ENCODE results near the gene TMEM131. TPM values are rescaled to one million over a fixed set of nuclear protein-coding genes. Genes with fewer than 3 reads are reported as not detected.

Gene TMEM131
- total and polyA plus RNA-seq, 2 experiments from 2014 or later, result 9.2 to 22.7 TPM

DNA sequence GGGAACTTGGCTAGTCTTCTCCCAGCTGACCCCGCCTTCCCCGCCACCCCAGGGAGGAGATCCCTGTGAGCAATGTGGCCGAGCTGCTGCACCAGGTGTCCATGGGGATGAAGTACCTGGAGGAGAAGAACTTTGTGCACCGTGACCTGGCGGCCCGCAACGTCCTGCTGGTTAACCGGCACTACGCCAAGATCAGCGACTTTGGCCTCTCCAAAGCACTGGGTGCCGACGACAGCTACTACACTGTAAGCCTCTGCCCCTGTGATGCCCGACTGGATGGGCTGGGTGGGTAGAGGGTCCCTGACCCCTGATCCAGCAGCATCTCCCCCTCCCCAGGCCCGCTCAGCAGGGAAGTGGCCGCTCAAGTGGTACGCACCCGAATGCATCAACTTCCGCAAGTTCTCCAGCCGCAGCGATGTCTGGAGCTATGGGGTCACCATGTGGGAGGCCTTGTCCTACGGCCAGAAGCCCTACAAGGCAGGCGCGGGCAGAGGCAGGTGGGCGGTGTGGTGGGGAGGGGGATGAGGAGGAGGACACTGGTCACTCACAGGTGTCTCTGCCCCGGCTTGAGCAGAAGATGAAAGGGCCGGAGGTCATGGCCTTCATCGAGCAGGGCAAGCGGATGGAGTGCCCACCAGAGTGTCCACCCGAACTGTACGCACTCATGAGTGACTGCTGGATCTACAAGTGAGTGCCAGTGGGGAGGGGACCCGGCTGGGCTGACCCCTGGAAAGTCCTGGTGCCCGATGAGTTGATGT lies 258.1 kb downstream of the TMEM131 start:
- Histone ChIP-seq H3F3A (replicated peaks; ENCODE audit: low read depth) (no peaks in the 10 kb centered on the region), H3K36me3 (ENCODE audit: insufficient read depth) (no peaks in the 10 kb centered on the region), H3K4me2 (no peak overlapping the region), H3K4me3 (no peak overlapping the region), H2AFZ (no peak overlapping the region), H3K27me3 (ENCODE audit: insufficient read depth) (no peaks in the 10 kb centered on the region), H3K9me2 (ENCODE audit: insufficient read depth) (0 out of 2 replicates have a peak, but pooled peaks cover 4% of the 10 kb centered on the region), H3K27ac (ENCODE audit: low read depth) (no peak overlapping the region), H3K4me1 (ENCODE audit: insufficient read depth) (no peaks in the 10 kb centered on the region), H3K79me2 (replicated peaks; ENCODE audit: insufficient read depth) (no peaks in the 10 kb centered on the region), H4K20me1 (replicated peaks; ENCODE audit: insufficient read depth) (no peaks in the 10 kb centered on the region)
- DNase-seq (ENCODE audit: low spot score), result no peak
- ATAC-seq, result no peak
- Mint-ChIP-seq H3K27ac (no peak overlapping the region), H3K27me3 (ENCODE audit: insufficient read depth, low read depth, poor library complexity) (peaks cover 21% of the 10 kb centered on the region), H3K36me3 (ENCODE audit: low read depth) (no peaks in the 10 kb centered on the region; the same call in 2 of the 3 replicates), H3K4me1 (peaks cover 4% of the 10 kb centered on the region; the same call in 2 of the 3 replicates), H3K9me3 (no peaks in the 10 kb centered on the region), H3K4me3 (no peak overlapping the region)
- no peak for TF ChIP-seq EZH2phosphoT487 (IDR thresholded peaks at IDR 0.05; ENCODE audit: unreplicated experiment)

DNA sequence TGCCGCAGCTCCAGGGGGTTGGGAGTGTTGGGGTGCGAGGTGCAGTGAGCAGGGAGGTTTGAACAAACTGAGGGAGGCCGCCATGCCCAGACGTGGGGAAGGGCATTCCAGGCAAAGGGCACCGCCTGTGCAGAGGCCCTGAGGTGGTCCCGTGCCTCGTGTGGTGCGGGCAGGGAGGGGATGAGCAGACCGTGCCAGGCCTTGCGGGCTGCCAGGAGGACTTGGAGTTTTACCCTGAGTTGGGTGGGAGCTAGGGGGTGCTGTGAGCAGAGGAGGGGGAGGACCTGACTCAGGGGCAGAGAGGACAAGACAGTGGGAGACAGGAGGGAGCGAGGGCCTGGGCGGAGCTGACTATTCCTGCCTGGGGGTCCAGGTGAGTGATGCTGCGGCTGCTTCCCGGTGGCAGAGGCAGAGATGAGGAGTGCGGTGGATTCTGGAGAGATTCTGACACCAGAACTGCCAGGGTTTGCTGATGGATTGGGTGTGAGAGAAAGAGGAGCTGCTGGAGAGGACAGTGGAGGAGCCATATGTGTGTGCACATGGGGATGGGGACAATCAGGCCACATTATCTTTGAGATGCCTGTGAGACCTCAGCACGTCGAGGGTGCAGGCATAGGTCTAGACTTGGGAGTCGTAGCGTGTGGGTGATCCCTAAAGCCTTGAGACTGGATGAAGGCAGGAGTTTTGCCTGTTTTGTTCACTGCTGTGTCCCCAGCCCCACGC lies 259.0 kb downstream of the TMEM131 start:
- Mint-ChIP-seq H3K27ac (no peak overlapping the region), H3K4me3 (no peak overlapping the region), H3K4me1 (peaks cover 4% of the 10 kb centered on the region; the same call in 2 of the 3 replicates), H3K9me3 (no peaks in the 10 kb centered on the region), H3K36me3 (ENCODE audit: low read depth) (no peaks in the 10 kb centered on the region; the same call in 2 of the 3 replicates), H3K27me3 (ENCODE audit: insufficient read depth, low read depth, poor library complexity) (peaks cover 20% of the 10 kb centered on the region)
- no peak overlapping the region for H3K4me2 ChIP-seq
- ATAC-seq, result no peak
- no peaks in the 10 kb centered on the region for H3K27me3 ChIP-seq (ENCODE audit: insufficient read depth)
- H4K20me1 ChIP-seq (replicated peaks; ENCODE audit: insufficient read depth), result no peaks in the 10 kb centered on the region
- no peak overlapping the region for H2AFZ ChIP-seq
- H3K4me1 ChIP-seq (ENCODE audit: insufficient read depth), result no peaks in the 10 kb centered on the region
- DNase-seq (ENCODE audit: low spot score), result no peak
- no peak overlapping the region for H3K27ac ChIP-seq (ENCODE audit: low read depth)
- no peak overlapping the region for H3K4me3 ChIP-seq
- H3K9me2 ChIP-seq (ENCODE audit: insufficient read depth), result no peaks in the 10 kb centered on the region
- no peaks in the 10 kb centered on the region for H3K79me2 ChIP-seq (replicated peaks; ENCODE audit: insufficient read depth)
- no peaks in the 10 kb centered on the region for H3F3A ChIP-seq (replicated peaks; ENCODE audit: low read depth)
- H3K36me3 ChIP-seq (ENCODE audit: insufficient read depth), result no peaks in the 10 kb centered on the region
- TF ChIP-seq, protein P1, sequence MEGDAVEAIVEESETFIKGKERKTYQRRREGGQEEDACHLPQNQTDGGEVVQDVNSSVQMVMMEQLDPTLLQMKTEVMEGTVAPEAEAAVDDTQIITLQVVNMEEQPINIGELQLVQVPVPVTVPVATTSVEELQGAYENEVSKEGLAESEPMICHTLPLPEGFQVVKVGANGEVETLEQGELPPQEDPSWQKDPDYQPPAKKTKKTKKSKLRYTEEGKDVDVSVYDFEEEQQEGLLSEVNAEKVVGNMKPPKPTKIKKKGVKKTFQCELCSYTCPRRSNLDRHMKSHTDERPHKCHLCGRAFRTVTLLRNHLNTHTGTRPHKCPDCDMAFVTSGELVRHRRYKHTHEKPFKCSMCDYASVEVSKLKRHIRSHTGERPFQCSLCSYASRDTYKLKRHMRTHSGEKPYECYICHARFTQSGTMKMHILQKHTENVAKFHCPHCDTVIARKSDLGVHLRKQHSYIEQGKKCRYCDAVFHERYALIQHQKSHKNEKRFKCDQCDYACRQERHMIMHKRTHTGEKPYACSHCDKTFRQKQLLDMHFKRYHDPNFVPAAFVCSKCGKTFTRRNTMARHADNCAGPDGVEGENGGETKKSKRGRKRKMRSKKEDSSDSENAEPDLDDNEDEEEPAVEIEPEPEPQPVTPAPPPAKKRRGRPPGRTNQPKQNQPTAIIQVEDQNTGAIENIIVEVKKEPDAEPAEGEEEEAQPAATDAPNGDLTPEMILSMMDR (conservative IDR thresholded peaks at IDR 0.05; ENCODE audit: low read depth in 2 of 2), result no peak; a peak in 1 of 4 replicates
- TF ChIP-seq, protein P2, sequence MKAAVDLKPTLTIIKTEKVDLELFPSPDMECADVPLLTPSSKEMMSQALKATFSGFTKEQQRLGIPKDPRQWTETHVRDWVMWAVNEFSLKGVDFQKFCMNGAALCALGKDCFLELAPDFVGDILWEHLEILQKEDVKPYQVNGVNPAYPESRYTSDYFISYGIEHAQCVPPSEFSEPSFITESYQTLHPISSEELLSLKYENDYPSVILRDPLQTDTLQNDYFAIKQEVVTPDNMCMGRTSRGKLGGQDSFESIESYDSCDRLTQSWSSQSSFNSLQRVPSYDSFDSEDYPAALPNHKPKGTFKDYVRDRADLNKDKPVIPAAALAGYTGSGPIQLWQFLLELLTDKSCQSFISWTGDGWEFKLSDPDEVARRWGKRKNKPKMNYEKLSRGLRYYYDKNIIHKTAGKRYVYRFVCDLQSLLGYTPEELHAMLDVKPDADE (IDR thresholded peaks at IDR 0.05), result no peak
- TF ChIP-seq, protein P3, sequence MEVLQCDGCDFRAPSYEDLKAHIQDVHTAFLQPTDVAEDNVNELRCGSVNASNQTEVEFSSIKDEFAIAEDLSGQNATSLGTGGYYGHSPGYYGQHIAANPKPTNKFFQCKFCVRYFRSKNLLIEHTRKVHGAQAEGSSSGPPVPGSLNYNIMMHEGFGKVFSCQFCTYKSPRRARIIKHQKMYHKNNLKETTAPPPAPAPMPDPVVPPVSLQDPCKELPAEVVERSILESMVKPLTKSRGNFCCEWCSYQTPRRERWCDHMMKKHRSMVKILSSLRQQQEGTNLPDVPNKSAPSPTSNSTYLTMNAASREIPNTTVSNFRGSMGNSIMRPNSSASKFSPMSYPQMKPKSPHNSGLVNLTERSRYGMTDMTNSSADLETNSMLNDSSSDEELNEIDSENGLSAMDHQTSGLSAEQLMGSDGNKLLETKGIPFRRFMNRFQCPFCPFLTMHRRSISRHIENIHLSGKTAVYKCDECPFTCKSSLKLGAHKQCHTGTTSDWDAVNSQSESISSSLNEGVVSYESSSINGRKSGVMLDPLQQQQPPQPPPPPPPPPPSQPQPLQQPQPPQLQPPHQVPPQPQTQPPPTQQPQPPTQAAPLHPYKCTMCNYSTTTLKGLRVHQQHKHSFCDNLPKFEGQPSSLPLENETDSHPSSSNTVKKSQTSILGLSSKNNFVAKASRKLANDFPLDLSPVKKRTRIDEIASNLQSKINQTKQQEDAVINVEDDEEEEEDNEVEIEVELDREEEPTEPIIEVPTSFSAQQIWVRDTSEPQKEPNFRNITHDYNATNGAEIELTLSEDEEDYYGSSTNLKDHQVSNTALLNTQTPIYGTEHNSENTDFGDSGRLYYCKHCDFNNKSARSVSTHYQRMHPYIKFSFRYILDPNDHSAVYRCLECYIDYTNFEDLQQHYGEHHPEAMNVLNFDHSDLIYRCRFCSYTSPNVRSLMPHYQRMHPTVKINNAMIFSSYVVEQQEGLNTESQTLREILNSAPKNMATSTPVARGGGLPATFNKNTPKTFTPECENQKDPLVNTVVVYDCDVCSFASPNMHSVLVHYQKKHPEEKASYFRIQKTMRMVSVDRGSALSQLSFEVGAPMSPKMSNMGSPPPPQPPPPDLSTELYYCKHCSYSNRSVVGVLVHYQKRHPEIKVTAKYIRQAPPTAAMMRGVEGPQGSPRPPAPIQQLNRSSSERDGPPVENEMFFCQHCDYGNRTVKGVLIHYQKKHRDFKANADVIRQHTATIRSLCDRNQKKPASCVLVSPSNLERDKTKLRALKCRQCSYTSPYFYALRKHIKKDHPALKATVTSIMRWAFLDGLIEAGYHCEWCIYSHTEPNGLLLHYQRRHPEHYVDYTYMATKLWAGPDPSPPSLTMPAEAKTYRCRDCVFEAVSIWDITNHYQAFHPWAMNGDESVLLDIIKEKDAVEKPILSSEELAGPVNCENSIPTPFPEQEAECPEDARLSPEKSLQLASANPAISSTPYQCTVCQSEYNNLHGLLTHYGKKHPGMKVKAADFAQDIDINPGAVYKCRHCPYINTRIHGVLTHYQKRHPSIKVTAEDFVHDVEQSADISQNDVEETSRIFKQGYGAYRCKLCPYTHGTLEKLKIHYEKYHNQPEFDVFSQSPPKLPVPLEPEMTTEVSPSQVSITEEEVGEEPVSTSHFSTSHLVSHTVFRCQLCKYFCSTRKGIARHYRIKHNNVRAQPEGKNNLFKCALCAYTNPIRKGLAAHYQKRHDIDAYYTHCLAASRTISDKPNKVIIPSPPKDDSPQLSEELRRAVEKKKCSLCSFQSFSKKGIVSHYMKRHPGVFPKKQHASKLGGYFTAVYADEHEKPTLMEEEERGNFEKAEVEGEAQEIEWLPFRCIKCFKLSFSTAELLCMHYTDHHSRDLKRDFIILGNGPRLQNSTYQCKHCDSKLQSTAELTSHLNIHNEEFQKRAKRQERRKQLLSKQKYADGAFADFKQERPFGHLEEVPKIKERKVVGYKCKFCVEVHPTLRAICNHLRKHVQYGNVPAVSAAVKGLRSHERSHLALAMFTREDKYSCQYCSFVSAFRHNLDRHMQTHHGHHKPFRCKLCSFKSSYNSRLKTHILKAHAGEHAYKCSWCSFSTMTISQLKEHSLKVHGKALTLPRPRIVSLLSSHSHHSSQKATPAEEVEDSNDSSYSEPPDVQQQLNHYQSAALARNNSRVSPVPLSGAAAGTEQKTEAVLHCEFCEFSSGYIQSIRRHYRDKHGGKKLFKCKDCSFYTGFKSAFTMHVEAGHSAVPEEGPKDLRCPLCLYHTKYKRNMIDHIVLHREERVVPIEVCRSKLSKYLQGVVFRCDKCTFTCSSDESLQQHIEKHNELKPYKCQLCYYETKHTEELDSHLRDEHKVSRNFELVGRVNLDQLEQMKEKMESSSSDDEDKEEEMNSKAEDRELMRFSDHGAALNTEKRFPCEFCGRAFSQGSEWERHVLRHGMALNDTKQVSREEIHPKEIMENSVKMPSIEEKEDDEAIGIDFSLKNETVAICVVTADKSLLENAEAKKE (CRISPR knock-in tag; IDR thresholded peaks at IDR 0.05), result no peak
- TF ChIP-seq ZNF331 (CRISPR knock-in tag; IDR thresholded peaks at IDR 0.05; ENCODE audit: low read depth), result no peak
- TF ChIP-seq, protein P4, sequence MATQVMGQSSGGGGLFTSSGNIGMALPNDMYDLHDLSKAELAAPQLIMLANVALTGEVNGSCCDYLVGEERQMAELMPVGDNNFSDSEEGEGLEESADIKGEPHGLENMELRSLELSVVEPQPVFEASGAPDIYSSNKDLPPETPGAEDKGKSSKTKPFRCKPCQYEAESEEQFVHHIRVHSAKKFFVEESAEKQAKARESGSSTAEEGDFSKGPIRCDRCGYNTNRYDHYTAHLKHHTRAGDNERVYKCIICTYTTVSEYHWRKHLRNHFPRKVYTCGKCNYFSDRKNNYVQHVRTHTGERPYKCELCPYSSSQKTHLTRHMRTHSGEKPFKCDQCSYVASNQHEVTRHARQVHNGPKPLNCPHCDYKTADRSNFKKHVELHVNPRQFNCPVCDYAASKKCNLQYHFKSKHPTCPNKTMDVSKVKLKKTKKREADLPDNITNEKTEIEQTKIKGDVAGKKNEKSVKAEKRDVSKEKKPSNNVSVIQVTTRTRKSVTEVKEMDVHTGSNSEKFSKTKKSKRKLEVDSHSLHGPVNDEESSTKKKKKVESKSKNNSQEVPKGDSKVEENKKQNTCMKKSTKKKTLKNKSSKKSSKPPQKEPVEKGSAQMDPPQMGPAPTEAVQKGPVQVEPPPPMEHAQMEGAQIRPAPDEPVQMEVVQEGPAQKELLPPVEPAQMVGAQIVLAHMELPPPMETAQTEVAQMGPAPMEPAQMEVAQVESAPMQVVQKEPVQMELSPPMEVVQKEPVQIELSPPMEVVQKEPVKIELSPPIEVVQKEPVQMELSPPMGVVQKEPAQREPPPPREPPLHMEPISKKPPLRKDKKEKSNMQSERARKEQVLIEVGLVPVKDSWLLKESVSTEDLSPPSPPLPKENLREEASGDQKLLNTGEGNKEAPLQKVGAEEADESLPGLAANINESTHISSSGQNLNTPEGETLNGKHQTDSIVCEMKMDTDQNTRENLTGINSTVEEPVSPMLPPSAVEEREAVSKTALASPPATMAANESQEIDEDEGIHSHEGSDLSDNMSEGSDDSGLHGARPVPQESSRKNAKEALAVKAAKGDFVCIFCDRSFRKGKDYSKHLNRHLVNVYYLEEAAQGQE (IDR thresholded peaks at IDR 0.05; ENCODE audit: unreplicated experiment), result no peak
